GM19025 (cell line): ENCODE measurements around the gene COTL1.
"Not testable (repeated sequence)": the region's sequence is repeated elsewhere in the genome, so short reads cannot be mapped to it uniquely, and the experiment has no call there.

ENCODE experiments used
- ATAC-seq: cut with Tn5 transposase; IDR thresholded peaks from one replicate; pipeline ENCODE4 v1.9.1; 2021; ENCODE audit warnings: mild to moderate bottlenecking, low read depth, moderate library complexity; ENCODE audit not compliant: unreplicated experiment

COTL1 gene

DNA sequence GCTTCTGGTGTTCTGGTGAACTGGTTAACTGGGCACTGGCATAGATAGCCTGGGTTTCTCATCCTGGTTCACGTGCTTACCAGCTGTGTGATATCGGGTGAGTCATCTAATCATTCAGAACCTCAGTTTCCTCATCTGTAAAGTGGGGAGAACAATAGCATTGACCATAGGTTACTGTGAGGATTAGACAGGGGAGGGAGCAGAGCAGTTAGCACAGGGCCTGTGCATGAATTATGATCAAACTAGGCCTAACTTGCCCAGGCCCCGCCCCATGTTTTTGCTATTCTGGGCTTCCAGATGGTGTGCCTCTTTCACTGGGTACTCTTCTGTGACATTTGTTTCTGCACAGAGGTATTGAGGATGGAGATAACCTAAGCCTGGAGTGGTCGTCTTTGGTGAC, 25.8 kb upstream of the COTL1 start:
- ATAC-seq, result no peak

DNA sequence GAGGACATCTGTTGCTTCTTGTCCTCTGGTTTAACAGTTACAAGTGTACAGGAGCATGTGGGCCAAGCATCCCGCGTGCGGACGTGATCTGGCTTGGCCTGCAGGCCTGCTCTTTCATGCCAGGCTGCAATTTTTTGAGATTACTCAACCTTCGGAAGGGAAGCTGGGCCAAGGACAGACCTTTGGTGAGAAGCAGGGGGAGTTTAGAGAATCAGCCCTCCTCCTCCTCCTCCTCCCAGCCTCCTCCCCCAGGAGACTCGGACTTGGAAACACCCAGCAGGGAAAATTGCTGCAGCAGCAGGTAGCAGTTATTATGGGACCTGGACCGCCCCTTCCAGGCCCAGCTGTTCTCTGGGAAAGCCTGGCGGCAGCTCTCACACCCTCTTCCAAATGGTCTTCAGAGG, 25.3 kb upstream of the COTL1 start:
- no peak for ATAC-seq

DNA sequence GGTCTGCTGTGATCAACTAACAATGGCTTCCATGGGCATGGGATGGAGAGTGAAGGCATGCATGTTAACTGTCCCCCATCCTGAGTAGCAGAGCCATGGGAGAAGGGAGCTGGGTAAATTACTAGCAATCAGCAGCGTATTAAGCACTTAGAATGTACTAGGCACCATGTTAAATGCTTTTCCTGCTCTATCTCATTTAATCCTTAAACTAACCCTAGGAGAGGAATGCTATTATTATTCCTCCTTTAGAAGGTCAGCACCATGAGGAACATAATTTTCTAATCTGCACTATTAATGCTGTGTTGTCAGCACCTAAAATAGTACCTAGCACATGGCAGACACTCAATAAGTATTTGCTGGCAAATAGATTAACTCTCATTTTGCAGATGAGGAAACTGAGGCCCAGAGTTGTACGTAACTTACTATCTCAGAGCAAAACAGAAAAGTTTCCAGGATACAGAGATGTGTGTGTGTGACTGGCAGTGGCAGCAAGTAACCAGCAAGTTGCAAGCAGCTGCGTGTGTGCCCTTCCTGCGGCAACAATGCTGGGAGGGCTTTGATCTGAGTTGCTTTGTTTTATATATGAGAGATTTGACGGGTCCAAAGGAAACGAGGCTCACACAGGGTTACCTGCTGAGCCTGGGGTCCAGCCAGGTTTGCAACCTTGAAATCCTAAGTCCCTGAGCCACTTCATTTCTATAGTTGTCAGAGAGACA, 23.9 kb upstream of the COTL1 start:
- no peak for ATAC-seq

DNA sequence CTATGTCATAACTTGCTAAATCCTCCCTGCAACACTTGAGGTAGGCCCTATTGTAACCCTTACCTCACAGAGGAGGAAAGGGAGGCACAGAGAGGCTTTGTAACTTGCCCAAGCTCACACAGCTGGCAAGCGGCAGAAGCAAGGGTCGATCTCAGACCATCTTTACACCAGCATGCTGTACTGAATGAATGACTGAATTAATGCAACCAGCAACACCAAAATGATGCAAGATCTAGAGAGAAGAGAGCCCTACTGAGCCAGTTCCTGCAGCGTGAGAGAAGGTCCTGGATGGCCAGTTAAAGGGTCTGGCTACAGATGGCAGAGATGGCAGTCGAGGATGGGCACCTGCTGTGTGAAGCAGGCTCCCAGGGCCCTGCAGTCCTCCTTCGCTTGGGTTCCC, 22.3 kb upstream of the COTL1 start:
- no peak for ATAC-seq

DNA sequence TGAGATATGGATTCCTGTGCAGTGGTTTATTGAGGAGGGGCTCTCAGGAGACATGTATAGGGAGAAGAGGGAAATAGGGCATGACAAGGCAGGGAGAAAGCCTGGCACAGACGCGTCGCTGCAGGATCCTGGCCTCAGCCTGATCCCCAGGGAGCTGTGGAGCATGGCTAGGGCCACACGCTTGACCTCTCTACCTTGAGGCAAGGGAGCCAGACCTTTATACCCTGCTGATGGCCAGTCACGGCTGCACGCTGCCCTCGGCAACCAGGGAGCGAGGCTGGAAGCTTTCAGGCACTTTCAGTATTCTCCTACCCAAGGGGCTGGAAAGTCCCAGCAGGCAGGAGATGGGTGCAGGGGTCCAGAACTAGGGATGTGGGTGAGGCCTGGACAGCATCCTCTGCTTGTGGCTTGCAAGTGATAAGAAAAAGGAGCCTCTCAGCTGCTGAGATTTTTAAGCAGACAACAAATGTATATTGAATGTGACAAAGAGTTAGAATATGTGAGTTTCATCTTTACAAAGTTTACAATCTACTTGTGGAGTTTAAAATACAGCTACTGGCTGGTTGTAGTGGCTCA, 20.4 kb upstream of the COTL1 start:
- no peak for ATAC-seq

DNA sequence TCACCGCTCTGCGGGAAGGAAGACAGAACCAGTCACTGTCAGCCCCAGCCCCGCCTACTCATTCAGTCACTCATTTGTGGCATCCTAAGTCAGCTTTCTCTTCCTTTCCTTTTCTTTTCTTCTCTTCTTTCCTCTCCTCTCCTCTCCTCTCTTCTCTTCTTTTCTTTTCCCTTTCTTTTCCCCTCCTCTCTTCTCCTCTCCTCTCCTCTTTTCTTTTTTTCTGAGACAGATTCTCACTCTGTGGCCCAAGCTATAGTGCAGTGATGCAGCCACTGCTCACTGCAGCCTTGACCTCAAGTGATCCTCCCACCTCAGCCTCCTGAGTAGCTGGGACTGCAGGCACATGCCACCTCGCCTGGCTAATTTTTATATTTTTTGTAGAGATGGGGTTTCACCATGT, 19.8 kb upstream of the COTL1 start:
- ATAC-seq, result no peak

DNA sequence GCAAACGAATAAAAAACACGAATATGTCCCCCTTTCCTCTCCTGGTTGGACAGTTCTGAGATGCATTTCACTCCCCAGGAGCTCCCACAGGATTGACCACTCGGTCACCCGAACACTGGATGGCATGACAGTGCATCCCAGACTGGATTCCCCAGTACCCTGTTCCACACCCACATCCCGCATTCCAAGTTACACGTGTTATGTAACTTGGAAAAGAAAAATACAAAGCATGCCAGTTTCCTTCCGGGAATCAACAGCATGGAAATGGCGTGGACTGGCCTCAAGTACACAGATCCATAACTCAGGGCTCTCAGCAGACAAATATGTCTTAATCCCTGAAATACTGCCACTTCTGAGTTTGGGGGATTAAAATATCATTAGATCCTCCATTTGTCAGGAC, 17.8 kb upstream of the COTL1 start:
- ATAC-seq, result no peak

DNA sequence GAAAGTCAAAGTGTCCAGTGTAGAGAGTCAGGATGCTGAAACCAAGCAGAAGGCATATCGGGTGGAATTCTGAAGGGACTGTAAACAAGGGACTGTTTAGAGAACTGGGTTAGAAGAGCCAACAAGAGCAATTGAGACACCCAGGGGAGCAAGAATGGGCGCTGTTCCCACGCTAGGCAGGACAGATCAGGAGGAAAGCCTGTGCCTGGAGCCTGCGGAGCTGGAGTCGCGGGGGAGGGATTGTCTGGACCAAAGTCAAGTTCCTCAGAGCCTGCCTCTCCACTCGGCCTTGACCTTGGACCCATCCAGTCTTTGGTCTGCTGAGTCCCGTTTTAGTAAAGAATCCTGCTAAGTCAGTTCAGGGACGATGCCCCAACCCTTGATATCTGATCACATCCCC, 15.7 kb upstream of the COTL1 start:
- no peak for ATAC-seq

DNA sequence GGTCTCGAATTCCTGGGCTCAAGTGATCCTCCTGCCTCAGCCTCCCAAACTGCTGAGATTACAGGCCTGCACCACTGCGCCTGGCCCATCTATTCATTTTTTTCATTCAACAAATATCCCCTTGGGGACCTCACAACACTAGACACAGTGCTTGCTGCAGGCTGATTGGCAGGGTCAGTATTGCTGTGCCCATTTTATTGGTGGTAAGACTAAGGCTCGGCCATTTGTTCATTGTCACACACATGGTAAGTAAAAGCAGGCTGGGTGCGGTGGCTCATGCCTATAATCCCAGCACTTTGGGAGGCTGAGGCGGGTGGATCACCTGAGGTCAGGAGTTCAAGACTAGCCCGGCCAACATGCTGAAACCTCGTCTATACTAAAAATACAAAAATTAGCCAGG, 15.0 kb upstream of the COTL1 start:
- ATAC-seq, result not testable (repeated sequence)

DNA sequence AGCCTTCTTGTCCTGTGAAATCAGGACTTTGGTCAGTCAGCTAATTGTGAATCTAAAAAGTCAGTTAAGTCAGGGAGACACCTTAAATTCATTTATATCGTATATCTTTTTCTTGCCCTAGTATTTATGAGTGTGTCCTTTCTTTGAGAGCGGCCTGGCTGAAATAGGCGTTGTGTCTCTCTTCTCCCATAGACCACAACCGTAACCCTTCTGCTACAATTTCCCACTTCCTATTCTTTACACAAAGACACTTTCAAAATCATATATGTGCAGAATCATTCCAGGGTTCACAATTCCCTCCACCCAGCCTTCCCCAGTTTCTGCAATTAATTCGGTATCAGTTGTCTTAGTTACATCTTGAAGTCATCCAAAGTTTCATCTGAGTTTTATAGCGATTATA, 14.0 kb upstream of the COTL1 start:
- ATAC-seq, result no peak

DNA sequence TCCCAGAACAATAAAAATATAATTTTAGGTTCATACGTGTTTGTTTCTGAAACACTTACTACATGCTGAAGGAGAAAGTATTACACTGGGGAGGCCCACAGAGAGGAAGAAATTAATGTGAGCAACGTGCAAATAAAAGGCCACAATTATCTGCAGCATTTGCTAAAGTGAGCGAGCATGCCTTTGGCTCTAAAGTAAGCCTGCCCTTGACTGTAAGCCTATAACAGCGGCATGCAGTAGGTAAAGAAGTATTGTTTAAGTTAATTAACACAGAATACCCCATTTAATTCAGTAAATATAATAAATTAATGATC, 13.2 kb upstream of the COTL1 start:
- no peak for ATAC-seq

DNA sequence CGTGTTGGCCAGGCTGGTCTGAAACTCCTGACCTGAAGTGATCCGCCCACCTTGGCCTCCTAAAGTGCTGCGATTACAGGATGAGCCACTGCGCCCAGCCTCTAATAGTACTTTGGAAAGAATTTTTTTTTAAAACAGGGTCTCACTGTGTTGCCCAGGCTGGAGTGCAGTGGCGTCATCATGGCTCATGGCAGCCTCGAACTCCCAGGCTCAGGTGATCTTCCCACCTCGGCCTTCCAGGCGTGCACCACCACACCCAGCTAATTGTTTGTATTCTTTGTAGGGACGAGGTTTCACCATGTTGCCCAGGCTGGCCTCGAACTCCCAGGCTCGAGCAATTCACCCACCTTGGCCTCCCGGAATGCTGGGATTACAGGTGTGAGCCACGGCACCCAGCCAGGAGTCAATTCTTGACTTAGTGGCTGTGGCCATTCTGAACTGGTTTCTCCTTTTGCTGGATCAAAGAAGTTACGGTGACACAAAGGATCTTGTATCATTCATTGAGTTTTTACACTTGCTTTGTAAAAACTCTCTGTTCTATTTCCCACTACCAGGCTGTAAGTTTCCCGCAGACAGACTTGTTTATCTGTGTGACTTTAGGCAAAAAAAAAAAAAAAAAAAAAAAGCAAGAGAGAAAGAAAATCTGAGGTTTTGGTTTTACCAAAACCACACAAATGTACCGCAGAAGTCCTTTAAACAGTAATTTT, 12.7 kb upstream of the COTL1 start:
- no peak for ATAC-seq

DNA sequence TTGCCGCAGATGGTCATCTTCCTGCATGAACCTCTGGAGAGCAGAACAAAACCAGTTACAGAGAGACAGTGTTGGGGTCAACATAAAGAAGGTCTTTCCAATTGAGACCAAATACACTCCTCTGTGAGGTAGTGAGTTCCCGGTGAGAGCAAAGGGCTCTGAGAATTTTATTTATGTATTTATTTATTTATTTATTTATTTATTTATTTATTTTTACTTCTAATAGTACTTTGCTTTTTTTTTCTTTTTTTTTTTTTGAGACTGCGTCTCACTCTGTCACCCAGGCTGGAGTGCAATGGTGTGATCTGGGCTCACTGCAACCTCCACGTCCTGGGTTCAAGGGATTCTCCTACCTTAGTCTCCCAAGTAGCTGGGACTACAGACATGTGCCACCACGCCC, 12.1 kb upstream of the COTL1 start:
- ATAC-seq, result no peak

DNA sequence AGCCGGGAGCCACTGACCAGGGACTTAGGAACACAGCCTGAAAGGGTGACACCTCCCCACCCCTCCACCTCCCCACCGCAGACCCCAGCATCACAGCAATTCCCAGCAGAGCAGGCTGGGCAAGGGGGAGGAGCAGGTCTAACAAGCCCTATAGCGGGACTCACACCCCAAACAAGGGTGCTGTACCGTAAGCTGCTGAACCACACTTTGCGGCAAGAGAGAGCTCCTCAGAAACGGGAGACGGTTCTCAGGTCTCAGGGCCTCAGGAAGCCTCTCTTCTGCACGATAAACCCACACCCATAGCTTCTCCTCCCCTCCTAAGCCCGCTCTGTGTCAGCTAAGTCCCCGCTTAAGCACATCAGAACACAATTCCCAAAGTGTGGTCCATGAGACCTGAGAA, 11.7 kb upstream of the COTL1 start:
- ATAC-seq, result no peak

DNA sequence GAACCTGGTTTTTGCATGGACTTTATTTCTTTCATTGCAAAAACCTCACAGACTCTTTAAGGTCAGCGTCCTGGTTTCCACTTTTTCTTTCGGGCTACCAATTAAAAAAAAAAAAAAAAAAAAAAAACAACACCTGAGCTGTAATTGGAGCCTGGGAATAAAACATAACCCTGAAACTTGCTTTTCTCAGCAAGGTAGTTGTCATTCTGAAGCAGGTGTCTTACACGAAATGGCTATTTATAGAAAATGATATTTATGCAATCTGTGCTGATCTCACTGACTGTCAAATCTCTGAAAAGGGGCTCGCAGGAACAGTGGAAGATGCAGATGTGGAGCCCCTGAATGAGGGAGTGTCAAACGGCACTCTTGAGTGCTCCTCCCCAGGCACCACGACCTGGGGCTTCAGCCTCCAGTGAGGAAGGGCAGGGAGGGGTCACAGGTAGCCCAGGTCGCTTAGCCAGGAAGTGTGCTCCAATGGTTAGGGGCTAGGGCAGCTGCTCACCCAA, 10.4 kb upstream of the COTL1 start:
- ATAC-seq, result no peak

DNA sequence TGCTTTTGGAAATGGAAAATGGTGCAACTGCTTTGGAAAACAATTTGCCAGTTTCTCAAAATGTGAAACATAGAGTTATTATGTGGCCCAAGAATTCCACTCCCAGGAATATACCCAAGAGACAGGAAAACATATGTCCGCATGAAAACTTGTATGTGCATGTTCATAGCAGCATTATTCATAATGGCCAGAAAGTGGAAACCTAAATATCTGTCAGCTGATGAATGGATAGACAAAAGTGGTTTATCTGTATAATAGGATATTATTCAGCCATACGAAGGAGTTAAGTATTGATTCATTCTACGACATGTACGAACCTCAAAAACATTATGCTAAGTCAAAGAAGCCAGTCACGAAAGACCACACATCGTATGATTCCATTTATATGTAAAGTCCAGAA, 7.7 kb upstream of the COTL1 start:
- ATAC-seq, result no peak

DNA sequence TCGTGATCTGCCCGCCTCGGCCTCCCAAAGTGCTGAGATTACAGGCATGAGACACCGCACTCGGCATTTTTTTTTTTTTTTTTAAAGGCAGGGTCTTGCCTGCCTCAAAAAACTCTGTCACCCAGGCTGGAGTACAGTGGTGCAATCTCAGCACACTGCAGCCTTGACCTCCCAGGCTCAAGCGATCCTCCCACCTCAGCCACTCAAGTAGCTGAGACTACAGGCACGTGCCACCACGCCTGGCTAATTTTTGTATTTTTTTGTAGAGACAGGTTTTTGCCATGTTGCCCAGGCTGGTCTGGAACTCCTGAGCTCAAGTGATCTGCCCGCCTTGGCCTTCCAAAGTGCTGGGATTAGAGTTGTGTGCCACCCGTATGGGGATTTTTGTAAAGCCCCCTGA, 3.0 kb upstream of the COTL1 start:
- not testable (repeated sequence) for ATAC-seq

DNA sequence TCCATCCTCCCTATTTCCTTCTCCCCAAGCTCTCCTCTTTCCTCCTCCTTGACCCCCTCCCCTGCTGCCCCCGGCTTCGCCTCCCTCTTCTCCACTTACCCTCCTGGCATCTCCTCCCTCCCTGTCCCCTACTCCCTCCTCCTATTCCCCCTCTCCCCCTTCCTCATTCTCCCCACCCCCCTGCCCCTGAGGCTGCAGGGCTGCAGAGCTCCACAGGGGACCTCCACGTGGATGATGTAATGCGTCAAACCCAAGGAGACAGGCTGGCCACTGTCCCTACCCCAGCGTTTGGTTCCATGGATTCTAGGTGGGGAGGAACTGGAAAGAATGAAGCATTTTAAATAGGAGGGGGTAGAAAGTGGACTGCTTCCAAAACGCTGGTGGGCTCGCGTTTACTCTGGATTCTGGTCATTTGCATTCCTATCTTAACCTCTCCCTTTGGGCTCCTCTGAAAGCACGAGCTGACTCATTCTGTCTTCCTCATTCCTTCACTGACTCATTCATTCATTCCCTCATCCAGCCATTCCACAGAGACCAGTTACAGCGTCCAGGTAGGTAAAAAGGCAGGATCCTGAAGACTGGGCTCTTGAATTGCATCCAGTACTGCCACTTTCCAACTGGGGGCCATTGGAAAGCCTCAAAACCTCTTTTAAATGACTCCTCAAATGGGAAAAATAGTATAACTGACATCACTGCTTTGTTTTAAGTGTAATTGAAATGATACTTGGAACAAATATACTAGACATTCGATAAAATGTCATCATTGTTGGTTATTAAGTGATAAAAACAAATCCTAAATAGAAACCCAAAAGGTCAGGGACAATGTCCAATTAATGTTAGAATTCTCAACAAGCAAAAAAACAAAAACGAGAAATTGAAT, 943 bp upstream of the COTL1 start:
- no peak for ATAC-seq

DNA sequence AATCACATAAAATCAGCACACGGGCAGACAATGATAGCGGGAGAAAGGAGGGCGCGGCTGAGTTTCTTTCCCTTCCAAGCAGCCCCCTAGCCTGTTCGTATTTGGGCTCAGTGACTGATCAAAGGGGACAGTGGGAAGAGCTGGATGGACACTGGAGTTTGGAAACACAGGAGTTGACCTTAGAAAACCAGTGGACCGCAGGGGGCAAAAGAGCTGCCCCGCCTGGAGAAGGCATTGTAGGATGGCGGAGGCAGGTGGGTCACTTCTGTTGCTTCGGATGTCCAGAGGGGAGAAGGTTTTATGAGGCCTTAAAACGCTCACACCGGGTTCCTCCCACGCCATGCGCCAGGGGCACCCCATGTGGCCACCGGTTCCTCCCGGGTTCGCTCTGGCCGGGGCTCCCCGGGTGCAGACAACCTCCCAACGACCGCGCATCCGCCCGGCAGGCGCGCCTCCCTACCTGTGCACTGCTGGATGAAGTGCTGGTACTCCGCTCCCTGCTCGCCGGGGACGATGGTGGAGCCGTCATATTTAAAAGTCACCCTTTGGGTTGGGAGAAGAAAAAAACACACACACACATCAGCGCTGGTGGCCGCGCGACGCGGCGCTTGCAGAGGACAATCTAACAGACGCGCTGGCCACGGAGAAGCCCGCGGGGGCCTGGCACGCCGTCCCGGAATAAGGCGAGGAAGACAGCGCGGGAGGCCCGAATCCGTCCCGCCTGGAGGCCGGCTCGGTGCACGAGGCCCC, 662 bp downstream of the COTL1 start:
- ATAC-seq, result peak; percentile 17

DNA sequence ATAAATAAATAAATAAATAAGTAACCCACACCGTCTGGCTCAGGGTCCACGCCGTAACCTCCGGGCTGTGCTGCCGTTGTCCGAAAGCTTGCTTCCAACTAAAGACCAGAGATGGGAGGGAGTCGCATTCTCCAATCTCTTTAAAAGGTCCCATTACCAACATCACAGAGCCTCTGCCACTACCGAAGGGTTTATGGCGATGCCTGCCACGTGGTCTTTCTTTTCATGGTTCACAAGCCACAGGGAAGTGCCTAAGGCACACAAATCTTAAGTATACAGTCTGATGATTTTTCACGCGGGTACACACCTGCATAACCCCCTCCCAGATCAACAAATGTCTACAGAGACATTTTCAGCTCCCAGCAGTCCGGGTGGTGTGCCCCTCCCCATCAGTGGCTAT, 1.4 kb downstream of the COTL1 start:
- no peak for ATAC-seq
